Epithelial cell of esophagus (primary cell): Measurements from ENCODE around the gene PLXNB1.
"Not testable (repeated sequence)": the region's sequence is repeated elsewhere in the genome, so short reads cannot be mapped to it uniquely, and the experiment has no call there.

ENCODE experiments used
- DNase-seq: peaks from one replicate; pipeline ENCODE4 v3.0.0; 2010; ENCODE audit warnings: low read depth
- H3K4me3 ChIP-seq: 2 replicates; pipeline ENCODE4 v1.5.1; 2011; ENCODE audit warnings: mild to moderate bottlenecking, low read length, control low read depth
- TF ChIP-seq, protein P1 (sequence below): IDR thresholded peaks from 2 replicates; pipeline ENCODE4 v1.5.1; 2011; ENCODE audit warnings: low read depth, mild to moderate bottlenecking, low read length, control low read depth, inconsistent platforms; ENCODE audit not compliant: insufficient read depth; ENCODE audit errors: missing control alignments

PLXNB1 gene

DNA sequence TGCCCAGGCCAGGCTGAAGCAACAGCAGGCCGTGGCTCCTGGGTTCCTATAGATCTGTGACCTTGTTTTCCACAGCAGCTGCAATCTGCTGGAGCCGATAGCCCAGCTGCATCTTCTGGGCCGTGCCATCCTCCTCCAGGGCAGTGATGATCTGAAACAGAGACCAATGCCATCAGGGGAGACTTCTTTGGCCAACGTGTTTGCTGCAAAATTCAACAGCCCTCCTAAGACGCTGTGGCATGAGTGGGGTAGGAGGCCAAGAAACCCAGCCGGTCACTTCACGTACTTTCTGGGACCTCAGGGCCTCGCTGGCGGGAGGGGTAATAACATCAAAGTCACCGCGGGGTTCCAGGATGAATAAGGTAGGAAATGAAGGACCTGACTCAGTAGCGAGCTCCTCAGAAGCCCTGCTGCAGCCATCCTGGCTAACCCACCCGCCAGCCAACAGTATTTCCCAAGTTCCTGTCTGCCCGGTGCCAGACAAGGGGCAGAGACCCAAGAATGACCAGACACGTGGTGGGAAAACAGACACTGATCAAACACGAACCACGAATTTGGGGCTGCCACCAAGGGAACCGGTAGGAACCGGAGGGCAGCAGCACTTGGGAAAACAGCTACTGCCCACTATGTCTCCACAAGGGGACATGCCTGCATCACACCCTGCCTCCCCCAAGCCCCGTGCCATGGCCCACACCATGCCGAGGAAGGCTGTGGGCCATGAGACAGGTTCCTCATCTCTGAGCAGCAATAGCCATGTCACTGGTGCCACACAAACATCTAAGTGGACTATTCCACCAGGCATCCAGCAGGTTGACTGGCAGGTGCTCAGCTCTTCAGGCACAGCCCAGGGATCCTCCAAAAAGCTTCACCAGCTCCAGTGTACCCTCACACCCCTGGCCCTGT lies 25.2 kb downstream of the PLXNB1 start:
- TF ChIP-seq, protein P1, sequence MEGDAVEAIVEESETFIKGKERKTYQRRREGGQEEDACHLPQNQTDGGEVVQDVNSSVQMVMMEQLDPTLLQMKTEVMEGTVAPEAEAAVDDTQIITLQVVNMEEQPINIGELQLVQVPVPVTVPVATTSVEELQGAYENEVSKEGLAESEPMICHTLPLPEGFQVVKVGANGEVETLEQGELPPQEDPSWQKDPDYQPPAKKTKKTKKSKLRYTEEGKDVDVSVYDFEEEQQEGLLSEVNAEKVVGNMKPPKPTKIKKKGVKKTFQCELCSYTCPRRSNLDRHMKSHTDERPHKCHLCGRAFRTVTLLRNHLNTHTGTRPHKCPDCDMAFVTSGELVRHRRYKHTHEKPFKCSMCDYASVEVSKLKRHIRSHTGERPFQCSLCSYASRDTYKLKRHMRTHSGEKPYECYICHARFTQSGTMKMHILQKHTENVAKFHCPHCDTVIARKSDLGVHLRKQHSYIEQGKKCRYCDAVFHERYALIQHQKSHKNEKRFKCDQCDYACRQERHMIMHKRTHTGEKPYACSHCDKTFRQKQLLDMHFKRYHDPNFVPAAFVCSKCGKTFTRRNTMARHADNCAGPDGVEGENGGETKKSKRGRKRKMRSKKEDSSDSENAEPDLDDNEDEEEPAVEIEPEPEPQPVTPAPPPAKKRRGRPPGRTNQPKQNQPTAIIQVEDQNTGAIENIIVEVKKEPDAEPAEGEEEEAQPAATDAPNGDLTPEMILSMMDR = no peak
- DNase-seq = no peak
- H3K4me3 ChIP-seq = no peak overlapping the region

DNA sequence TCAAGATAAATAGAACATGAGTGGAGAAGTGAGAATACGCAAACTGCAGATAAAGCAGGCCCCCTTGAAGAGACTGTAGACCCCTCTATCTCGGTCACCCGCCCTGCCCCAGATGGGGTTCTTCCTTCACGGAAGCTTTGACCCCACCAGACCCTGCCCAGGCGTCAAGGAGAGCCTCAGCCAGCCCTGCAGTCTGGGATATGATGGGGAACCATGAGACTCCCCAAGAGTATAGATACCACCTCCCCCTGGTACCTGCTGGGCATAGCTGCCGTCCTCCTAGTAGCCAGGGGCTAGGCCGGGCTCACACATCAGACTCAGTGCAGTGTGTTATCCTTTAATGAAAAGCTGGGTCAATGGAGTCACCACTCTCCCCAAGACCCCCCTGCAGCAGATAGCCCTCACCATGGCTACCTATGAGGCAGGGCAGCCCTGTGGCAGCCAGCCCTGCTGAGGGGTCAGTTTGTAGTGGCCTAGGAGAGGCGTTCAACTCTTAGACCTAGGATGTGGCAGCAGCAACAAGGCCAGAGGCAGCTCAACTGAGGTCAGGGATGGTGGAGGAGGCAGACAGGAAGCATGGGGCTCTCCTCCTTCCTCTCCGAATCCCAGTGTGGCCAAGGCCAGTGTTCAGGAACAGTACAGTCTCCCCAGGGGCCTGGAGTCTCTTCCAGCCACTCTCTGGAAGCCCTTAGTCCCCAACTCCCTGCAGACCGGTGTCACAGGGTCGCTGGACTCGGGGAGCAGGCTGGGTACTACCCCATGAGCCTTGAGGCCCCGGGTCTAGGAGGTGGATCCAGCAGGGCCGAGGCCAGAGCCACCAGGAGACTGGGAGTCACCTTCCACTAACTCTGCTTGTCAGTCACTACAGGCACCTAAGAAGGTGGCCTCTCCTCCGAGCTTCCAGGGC lies 26.1 kb downstream of the PLXNB1 start:
- no peak for DNase-seq
- no peak overlapping the region for H3K4me3 ChIP-seq
- TF ChIP-seq, protein P1 = no peak

DNA sequence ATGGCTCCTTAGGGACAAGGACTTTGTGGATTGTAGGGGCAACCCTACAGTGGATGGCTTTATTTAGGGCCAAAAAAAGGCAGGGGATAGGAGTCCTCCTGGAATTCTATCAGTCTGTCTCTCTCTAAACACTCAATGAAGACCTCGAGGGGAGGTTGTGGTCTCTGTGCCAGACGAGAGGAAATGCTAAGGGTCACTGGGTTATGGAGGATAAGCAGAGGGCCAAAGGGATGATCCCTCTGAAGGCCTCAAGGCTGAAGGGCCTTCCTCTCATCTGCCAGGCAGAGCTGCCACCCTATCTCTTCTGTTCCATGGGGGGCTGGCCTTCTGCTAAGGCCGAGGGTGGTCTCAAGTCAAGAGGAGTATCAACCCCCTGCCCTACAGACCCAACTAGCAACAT lies 27.0 kb downstream of the PLXNB1 start:
- TF ChIP-seq, protein P1 = no peak
- no peak for DNase-seq

DNA sequence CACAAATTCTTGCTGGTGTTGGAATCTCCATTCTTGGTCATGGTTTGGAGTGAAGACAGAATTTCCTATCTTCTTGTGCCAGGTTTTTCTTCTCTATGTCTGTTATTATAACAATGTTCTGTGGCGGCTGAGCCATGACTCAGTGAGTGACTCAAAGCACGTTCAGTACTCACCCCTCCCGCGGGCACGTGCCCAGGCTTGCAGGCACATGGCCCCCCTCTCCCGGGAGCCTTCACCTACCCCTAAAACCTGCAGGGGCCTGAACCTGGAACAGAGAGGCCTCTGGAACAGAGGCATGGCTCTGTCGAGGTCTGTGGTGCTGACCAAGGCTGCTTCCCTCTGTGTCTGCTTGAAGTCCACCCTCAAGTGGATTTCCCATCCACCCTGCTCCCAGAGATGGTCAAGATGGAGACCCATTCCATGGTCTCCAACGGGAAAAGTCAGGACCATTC lies 27.6 kb downstream of the PLXNB1 start:
- no peak overlapping the region for H3K4me3 ChIP-seq
- DNase-seq = peak; percentile 97
- TF ChIP-seq, protein P1 = no peak

More for the DNA sequence above, 27.0 kb downstream of the PLXNB1 start:
- no peak overlapping the region for H3K4me3 ChIP-seq

DNA sequence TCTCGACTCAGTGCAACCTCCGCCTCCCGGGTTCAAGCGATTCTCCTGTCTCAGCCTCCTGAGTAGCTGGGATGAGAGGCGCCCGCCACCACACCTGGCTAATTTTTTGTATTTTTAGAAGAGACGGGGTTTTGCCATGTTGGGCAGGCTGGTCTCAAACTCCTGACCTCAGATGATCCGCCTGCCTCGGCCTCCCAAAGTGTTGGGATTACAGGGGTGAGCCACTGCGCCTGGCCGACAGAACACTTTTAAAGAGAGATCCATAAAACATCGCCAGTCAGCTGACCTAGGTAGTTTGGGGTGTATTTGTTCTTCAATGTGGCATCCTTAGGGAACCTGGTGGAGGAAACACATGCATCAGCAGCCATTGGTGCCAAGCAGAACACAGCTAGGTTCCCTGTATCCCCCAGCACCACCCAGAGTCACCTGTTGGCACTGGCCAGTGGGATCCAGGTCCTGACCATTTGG lies 28.4 kb downstream of the PLXNB1 start:
- H3K4me3 ChIP-seq, DNase-seq: not testable (repeated sequence)

DNA sequence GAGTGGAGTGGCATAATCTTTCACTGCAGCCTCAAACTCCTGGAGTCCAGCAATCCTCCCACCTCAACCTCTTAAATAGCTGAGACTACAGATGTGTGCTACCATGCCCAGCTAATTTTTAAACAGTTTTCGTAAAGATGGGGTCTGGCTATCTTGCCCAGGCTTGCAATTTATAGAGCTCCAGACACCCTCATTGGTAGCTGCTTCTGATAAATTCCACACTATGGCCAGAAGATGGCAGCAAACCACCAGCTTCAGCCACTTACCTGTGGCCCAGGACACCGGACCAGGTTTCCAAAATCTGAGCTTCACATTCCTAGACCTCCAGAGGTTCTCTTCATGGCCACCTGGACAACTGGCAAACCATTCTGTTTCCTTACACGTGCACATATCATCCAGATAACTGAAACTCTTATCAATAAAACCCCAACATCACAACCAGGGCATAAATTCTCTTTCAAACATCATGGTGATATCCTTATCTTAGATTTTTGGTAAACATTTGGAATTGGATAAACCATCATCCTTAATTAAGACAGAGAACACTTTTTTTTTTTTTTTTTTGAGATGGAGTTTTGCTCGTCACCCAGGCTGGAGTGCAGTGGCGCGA lies 29.0 kb downstream of the PLXNB1 start:
- TF ChIP-seq, protein P1 = peak; percentile 89
- peak; percentile 82 for DNase-seq
- H3K4me3 ChIP-seq = no peak overlapping the region
